Neural progenitor cell (in vitro differentiated cells): ENCODE results near the gene PPT2. TPM values are rescaled to one million over a fixed set of nuclear protein-coding genes. Genes with fewer than 3 reads are reported as not detected.
"Not testable (repeated sequence)": the region's sequence is repeated elsewhere in the genome, so short reads cannot be mapped to it uniquely, and the experiment has no call there.

Source experiments
- DNase-seq: peaks from one replicate; pipeline ENCODE4 v3.0.0-alpha.2; 2016; ENCODE audit warnings: low spot score
- H2AFZ ChIP-seq: fragments of 200-600 bp; sonication (generic); replicated peaks from 2 replicates; pipeline ENCODE4 v1.6.1; 2016; ENCODE audit warnings: antibody characterized with exemption
- H3F3A ChIP-seq: fragments of 200-600 bp; sonication (generic); 2 replicates; pipeline ENCODE4 v1.6.1; 2016; ENCODE audit warnings: antibody characterized with exemption, low read depth
- H3K27ac ChIP-seq: fragments of 200-600 bp; sonication (generic); 2 replicates; pipeline ENCODE4 v1.5.1; 2016; ENCODE audit warnings: mild to moderate bottlenecking
- H3K27me3 ChIP-seq: fragments of 200-600 bp; sonication (generic); 2 replicates; pipeline ENCODE4 v1.6.1; 2016; ENCODE audit warnings: mild to moderate bottlenecking, moderate library complexity
- H3K36me3 ChIP-seq: fragments of 200-600 bp; sonication (generic); 2 replicates; pipeline ENCODE4 v1.5.1; 2016
- H3K4me1 ChIP-seq: fragments of 200-600 bp; sonication (generic); 2 replicates; pipeline ENCODE4 v1.6.1; 2016; ENCODE audit warnings: mixed run types
- H3K4me2 ChIP-seq: fragments of 200-600 bp; sonication (generic); 2 replicates; pipeline ENCODE4 v1.6.1; 2016
- H3K4me3 ChIP-seq: fragments of 200-600 bp; sonication (generic); 2 replicates; pipeline ENCODE4 v1.5.1; 2016
- H3K79me2 ChIP-seq: fragments of 200-600 bp; sonication (generic); 2 replicates; pipeline ENCODE4 v1.6.1; 2016; ENCODE audit warnings: low read depth
- H3K9ac ChIP-seq: fragments of 200-600 bp; sonication (generic); 2 replicates; pipeline ENCODE4 v1.6.1; 2016
- H3K9me3 ChIP-seq: fragments of 200-600 bp; sonication (generic); 2 replicates; pipeline ENCODE4 v1.5.1; 2016; ENCODE audit warnings: low read depth
- H4K20me1 ChIP-seq: fragments of 200-600 bp; sonication (generic); 2 replicates; pipeline ENCODE4 v1.6.1; 2016; ENCODE audit warnings: low read depth
- H3K27ac Mint-ChIP-seq: 3 replicates; pipeline ENCODE4 v1.8.0; 2021; ENCODE audit warnings: mixed read lengths
- H3K27me3 Mint-ChIP-seq: 2 replicates; pipeline ENCODE4 v1.8.0; 2022; ENCODE audit warnings: low read depth, mild to moderate bottlenecking, inconsistent platforms, moderate library complexity, mixed read lengths; ENCODE audit not compliant: insufficient read depth
- H3K36me3 Mint-ChIP-seq: 3 replicates; pipeline ENCODE4 v1.8.0; 2021; ENCODE audit warnings: mixed read lengths
- H3K4me1 Mint-ChIP-seq: 3 replicates; pipeline ENCODE4 v1.8.0; 2021; ENCODE audit warnings: mixed read lengths
- H3K4me3 Mint-ChIP-seq: 3 replicates; pipeline ENCODE4 v1.8.0; 2021; ENCODE audit warnings: mild to moderate bottlenecking, moderate library complexity, mixed read lengths
- H3K9me3 Mint-ChIP-seq: 3 replicates; pipeline ENCODE4 v1.8.0; 2020; ENCODE audit warnings: mixed read lengths
- EZH2 ChIP-seq: fragments of 200-600 bp; sonication (generic); IDR thresholded peaks from 2 replicates; pipeline ENCODE4 v1.6.1; 2017; ENCODE audit warnings: antibody characterized with exemption, mild to moderate bottlenecking, moderate library complexity
- EZH2phosphoT487 ChIP-seq: fragments of 200-600 bp; sonication (generic); IDR thresholded peaks from 2 replicates; pipeline ENCODE4 v1.6.1; 2017; ENCODE audit warnings: antibody characterized with exemption
- total RNA-seq: library from RNA; depleted of rRNA; stranded (reverse); fragments of >200 nt; gene quantifications from 2 replicates; pipeline ENCODE4 v1.2.3, GENCODE V29; 2015; ENCODE audit warnings: low replicate concordance
- TF ChIP-seq, protein P1 (sequence below): fragments of 200-600 bp; sonication (generic); IDR thresholded peaks from 2 replicates; pipeline ENCODE4 v1.5.1; 2017; ENCODE audit warnings: antibody characterized with exemption, mild to moderate bottlenecking

PPT2 gene
- total RNA-seq, 1 donor from 2014 or later, result 18.6 TPM

- Mint-ChIP-seq H3K27ac (peak overlapping the region; percentile 90), H3K36me3 (peaks cover 15% of the 10 kb centered on the region), H3K4me1 (peaks cover 61% of the 10 kb centered on the region), H3K27me3 (peaks cover 8% of the 10 kb centered on the region), H3K9me3 (no peaks in the 10 kb centered on the region), H3K4me3 (peak overlapping the region; percentile 72)
- H3F3A ChIP-seq, result peaks cover 50% of the 10 kb centered on the region
- H3K36me3 ChIP-seq, result no peaks in the 10 kb centered on the region
- no peak overlapping the region for H2AFZ ChIP-seq
- peaks cover 24% of the 10 kb centered on the region for H3K4me1 ChIP-seq
- no peaks in the 10 kb centered on the region for H3K9me3 ChIP-seq
- no peak for DNase-seq
- H3K4me3 ChIP-seq, result peak overlapping the region; percentile 88
- H3K79me2 ChIP-seq, result peaks cover 36% of the 10 kb centered on the region
- TF ChIP-seq EZH2, result no peak
- no peak for TF ChIP-seq EZH2phosphoT487
- TF ChIP-seq, protein P1, sequence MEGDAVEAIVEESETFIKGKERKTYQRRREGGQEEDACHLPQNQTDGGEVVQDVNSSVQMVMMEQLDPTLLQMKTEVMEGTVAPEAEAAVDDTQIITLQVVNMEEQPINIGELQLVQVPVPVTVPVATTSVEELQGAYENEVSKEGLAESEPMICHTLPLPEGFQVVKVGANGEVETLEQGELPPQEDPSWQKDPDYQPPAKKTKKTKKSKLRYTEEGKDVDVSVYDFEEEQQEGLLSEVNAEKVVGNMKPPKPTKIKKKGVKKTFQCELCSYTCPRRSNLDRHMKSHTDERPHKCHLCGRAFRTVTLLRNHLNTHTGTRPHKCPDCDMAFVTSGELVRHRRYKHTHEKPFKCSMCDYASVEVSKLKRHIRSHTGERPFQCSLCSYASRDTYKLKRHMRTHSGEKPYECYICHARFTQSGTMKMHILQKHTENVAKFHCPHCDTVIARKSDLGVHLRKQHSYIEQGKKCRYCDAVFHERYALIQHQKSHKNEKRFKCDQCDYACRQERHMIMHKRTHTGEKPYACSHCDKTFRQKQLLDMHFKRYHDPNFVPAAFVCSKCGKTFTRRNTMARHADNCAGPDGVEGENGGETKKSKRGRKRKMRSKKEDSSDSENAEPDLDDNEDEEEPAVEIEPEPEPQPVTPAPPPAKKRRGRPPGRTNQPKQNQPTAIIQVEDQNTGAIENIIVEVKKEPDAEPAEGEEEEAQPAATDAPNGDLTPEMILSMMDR, result no peak
- H3K27me3 ChIP-seq, result no peaks in the 10 kb centered on the region
- H3K27ac ChIP-seq, result peak overlapping the region; percentile 78
- H3K4me2 ChIP-seq, result peak overlapping the region; percentile 99
- H3K9ac ChIP-seq, result no peak overlapping the region
- H4K20me1 ChIP-seq, result peaks cover 23% of the 10 kb centered on the region
Measured at GRCh38 chr6:32190911-32191677, 37.2 kb downstream of the PPT2 start.

GRCh38 chr6:32191696-32192607, 38.0 kb downstream of the PPT2 start:
- Histone ChIP-seq H3K9me3 (no peaks in the 10 kb centered on the region), H3K27ac (no peak overlapping the region), H3K4me1 (peaks cover 29% of the 10 kb centered on the region), H3K9ac (no peak overlapping the region), H3K36me3 (no peaks in the 10 kb centered on the region), H3K4me2 (peak overlapping the region; percentile 50), H3K4me3 (no peak overlapping the region), H3F3A (peaks cover 47% of the 10 kb centered on the region), H4K20me1 (peaks cover 19% of the 10 kb centered on the region), H3K79me2 (peaks cover 36% of the 10 kb centered on the region), H2AFZ (no peak overlapping the region), H3K27me3 (no peaks in the 10 kb centered on the region)
- Mint-ChIP-seq H3K4me3 (peak overlapping the region; percentile 72), H3K9me3 (no peaks in the 10 kb centered on the region), H3K27ac (peak overlapping the region; percentile 90), H3K4me1 (peaks cover 61% of the 10 kb centered on the region), H3K27me3 (peaks cover 5% of the 10 kb centered on the region), H3K36me3 (peaks cover 9% of the 10 kb centered on the region)
- TF ChIP-seq EZH2phosphoT487 (no peak), EZH2 (no peak)
- TF ChIP-seq, protein P1, result no peak
- no peak for DNase-seq

DNA sequence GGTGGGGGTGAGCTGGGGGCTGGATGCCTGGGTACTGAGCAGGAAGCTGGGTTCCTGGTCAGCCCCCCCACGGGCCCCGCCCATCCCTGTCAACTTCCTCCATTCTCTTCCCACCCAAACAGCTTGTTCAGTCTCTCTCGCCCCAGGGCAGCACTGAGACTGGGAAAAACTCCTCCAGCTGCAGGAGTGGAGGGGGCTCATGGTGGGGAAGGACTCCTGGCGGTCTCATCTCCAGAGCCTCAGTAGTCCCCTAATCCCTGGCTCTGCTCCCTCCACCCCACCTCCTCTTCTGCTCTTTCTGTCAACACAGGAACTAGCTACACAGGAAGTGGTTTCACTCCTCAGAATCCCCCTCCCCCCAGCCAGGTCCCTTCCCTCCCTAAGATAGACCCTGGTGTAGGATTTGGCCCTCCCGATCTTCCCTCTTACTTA, 38.7 kb downstream of the PPT2 start, which contains the start of gene GPSM3:
GPSM3 (minus strand) TSS at position 36 of the 432 bp plus-strand sequence. CDS start 130 bp downstream, outside the sequence.
- peaks cover 58% of the 10 kb centered on the region for H3K4me1 Mint-ChIP-seq
- Histone ChIP-seq H3K27ac (no peak within 1 kb of the TSS), H3K27me3 (no peaks in the 10 kb centered on the region), H3F3A (peaks cover 45% of the 10 kb centered on the region), H3K9me3 (no peaks in the 10 kb centered on the region), H3K9ac (no peak within 1 kb of the TSS), H4K20me1 (peaks cover 13% of the 10 kb centered on the region), H2AFZ (no peak within 1 kb of the TSS), H3K4me1 (peaks cover 32% of the 10 kb centered on the region), H3K79me2 (peaks cover 34% of the 10 kb centered on the region), H3K4me3 (no peak within 1 kb of the TSS), H3K36me3 (no peaks in the 10 kb centered on the region), H3K4me2 (peak within 1 kb of the TSS; percentile 50)
- TF ChIP-seq EZH2phosphoT487, result no peak
- TF ChIP-seq, protein P1, result no peak
- TF ChIP-seq EZH2, result no peak
- no peaks in the 10 kb centered on the region for H3K9me3 Mint-ChIP-seq
- peak within 1 kb of the TSS; percentile 72 for H3K4me3 Mint-ChIP-seq
- peaks cover 5% of the 10 kb centered on the region for H3K27me3 Mint-ChIP-seq
- H3K36me3 Mint-ChIP-seq, result peaks cover 3% of the 10 kb centered on the region
- no peak for DNase-seq
- H3K27ac Mint-ChIP-seq, result peak within 1 kb of the TSS; percentile 91

- not testable (repeated sequence) for H4K20me1 ChIP-seq, H3K27me3 ChIP-seq, H2AFZ ChIP-seq, H3K36me3 ChIP-seq, H3K9me3 ChIP-seq, DNase-seq, H3K27ac ChIP-seq, H3K27me3 Mint-ChIP-seq, H3K9me3 Mint-ChIP-seq, H3K4me3 Mint-ChIP-seq, H3K9ac ChIP-seq, H3K4me3 ChIP-seq, H3K36me3 Mint-ChIP-seq
- Mint-ChIP-seq H3K27ac (peak overlapping the region; percentile 91), H3K4me1 (peaks cover 57% of the 10 kb centered on the region)
- peaks cover 40% of the 10 kb centered on the region for H3F3A ChIP-seq
- peaks cover 32% of the 10 kb centered on the region for H3K4me1 ChIP-seq
- H3K4me2 ChIP-seq, result peak overlapping the region; percentile 50
- H3K79me2 ChIP-seq, result peaks cover 29% of the 10 kb centered on the region
Measured at GRCh38 chr6:32193096-32193495, 39.2 kb downstream of the PPT2 start.
